Esophagus squamous epithelium (tissue), 4 donors: Measurements from ENCODE around the gene KRTAP12-3.
"Not testable (repeated sequence)": the region's sequence is repeated elsewhere in the genome, so short reads cannot be mapped to it uniquely, and the experiment has no call there.

Source experiments
- POLR2A ChIP-seq, 4 donors: fragments of 450-650 bp; IDR thresholded peaks; one replicate each; pipeline ENCODE4 v1.6.1; 2017; ENCODE audit warnings: antibody characterized with exemption in 4 of 4, mild to moderate bottlenecking in 4 of 4, moderate library complexity in 3 of 4
- TF ChIP-seq, protein P1 (sequence below), 6 experiments: fragments of 450-650 bp in 4 of 6; fragments of 200-600 bp in 2 of 6; sonication (generic) in 2 of 6; IDR thresholded peaks; one replicate each; pipeline ENCODE4 v1.5.1; 2016 to 2019; ENCODE audit warnings: antibody characterized with exemption in 6 of 6, mild to moderate bottlenecking in 4 of 6, moderate library complexity in 4 of 6

GRCh38 chr21:44627181-44627822 lies 30.4 kb upstream of the KRTAP12-3 start:
- not testable (repeated sequence) for TF ChIP-seq POLR2A (IDR thresholded peaks at IDR 0.05)
- TF ChIP-seq, protein P1, sequence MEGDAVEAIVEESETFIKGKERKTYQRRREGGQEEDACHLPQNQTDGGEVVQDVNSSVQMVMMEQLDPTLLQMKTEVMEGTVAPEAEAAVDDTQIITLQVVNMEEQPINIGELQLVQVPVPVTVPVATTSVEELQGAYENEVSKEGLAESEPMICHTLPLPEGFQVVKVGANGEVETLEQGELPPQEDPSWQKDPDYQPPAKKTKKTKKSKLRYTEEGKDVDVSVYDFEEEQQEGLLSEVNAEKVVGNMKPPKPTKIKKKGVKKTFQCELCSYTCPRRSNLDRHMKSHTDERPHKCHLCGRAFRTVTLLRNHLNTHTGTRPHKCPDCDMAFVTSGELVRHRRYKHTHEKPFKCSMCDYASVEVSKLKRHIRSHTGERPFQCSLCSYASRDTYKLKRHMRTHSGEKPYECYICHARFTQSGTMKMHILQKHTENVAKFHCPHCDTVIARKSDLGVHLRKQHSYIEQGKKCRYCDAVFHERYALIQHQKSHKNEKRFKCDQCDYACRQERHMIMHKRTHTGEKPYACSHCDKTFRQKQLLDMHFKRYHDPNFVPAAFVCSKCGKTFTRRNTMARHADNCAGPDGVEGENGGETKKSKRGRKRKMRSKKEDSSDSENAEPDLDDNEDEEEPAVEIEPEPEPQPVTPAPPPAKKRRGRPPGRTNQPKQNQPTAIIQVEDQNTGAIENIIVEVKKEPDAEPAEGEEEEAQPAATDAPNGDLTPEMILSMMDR (IDR thresholded peaks at IDR 0.05) = not testable (repeated sequence)
